ENCODE measurements around the gene SHISA9. TPM values are rescaled to one million over a fixed set of nuclear protein-coding genes. Genes with fewer than 3 reads are reported as not detected.

The SHISA9 gene
- polyA plus RNA-seq, 1 of the 3 experiments (the other 2 are of a cell fraction), result 0.02 TPM

DNA sequence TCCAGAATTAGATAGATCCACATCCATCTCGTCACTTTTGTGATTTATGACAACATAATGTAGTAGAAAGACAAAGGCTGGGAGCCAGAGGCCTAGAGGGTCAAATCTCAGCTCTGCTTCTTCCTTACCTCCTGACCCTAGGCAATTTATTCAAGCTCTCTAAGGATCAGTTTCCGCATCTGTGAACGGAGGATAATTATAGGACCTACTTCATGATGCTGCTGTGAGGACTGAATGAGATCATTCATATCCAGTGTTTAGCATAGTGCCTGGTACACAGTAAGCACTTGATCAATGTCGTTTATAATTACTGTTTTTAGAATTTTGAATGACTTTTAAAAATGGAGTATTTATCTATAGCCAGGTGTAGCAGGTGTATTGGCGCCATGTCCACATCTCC is 128.4 kb downstream of the SHISA9 start:
- Histone ChIP-seq H3F3A (replicated peaks; ENCODE audit: insufficient read depth) (no peaks in the 10 kb centered on the region), H4K20me1 (ENCODE audit: insufficient read depth) (no peaks in the 10 kb centered on the region), H3K79me2 (ENCODE audit: insufficient read depth) (no peaks in the 10 kb centered on the region), H3K4me1 (ENCODE audit: control insufficient read depth in 1 of 2, insufficient read depth in 2 of 2, low read depth in 1 of 2, low read length in 1 of 2) (no peaks in the 10 kb centered on the region), H3K27me3 (ENCODE audit: insufficient read depth) (no peaks in the 10 kb centered on the region), H3K36me3 (replicated peaks in 1 of 2; ENCODE audit: control insufficient read depth in 1 of 2, insufficient read depth in 2 of 2, low read length in 1 of 2) (no peaks in the 10 kb centered on the region), H3K9me3 (no peaks in the 10 kb centered on the region; the same call in 1 of the 2 replicates), H3K4me2 (no peak overlapping the region), H2AFZ (ENCODE audit: low read depth) (no peak overlapping the region), H3K27ac (ENCODE audit: low read depth in 2 of 2, low read length in 1 of 2) (no peak overlapping the region), H3K4me3 (ENCODE audit: low read depth in 2 of 2, low read length in 1 of 2) (no peak overlapping the region), H3K9me2 (no peaks in the 10 kb centered on the region), H3K9ac (no peak overlapping the region)
- WGBS (ENCODE audit: low lambda C conversion rate), result 28% methylated on average over 5 of the region's 5 CpGs
- TF ChIP-seq EP300 (IDR thresholded peaks at IDR 0.05; ENCODE audit: borderline replicate concordance in 1 of 2, low read depth in 1 of 2, low read length in 1 of 2) (no peak), NRF1 (IDR thresholded peaks at IDR 0.05; ENCODE audit: low read depth, low read length) (no peak), RAD21 (IDR thresholded peaks at IDR 0.05; ENCODE audit: low read length) (no peak), SIN3A (IDR thresholded peaks at IDR 0.05; ENCODE audit: borderline replicate concordance, low read depth, low read length) (no peak), GABPA (IDR thresholded peaks at IDR 0.05; ENCODE audit: low read depth) (no peak), MEF2A (IDR thresholded peaks at IDR 0.05; ENCODE audit: borderline replicate concordance, low read depth) (no peak), YY1 (IDR thresholded peaks at IDR 0.05; ENCODE audit: low read depth) (no peak), SMC3 (IDR thresholded peaks at IDR 0.05; ENCODE audit: low read depth, low read length) (no peak), TEAD4 (IDR thresholded peaks at IDR 0.05; ENCODE audit: borderline replicate concordance, insufficient read depth) (no peak), GATA2 (CRISPR knock-in tag; IDR thresholded peaks at IDR 0.05) (no peak)
- TF ChIP-seq, protein P1, sequence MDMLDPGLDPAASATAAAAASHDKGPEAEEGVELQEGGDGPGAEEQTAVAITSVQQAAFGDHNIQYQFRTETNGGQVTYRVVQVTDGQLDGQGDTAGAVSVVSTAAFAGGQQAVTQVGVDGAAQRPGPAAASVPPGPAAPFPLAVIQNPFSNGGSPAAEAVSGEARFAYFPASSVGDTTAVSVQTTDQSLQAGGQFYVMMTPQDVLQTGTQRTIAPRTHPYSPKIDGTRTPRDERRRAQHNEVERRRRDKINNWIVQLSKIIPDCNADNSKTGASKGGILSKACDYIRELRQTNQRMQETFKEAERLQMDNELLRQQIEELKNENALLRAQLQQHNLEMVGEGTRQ (IDR thresholded peaks at IDR 0.05; ENCODE audit: borderline replicate concordance, low read depth, low read length), result no peak
- TF ChIP-seq, protein P2, sequence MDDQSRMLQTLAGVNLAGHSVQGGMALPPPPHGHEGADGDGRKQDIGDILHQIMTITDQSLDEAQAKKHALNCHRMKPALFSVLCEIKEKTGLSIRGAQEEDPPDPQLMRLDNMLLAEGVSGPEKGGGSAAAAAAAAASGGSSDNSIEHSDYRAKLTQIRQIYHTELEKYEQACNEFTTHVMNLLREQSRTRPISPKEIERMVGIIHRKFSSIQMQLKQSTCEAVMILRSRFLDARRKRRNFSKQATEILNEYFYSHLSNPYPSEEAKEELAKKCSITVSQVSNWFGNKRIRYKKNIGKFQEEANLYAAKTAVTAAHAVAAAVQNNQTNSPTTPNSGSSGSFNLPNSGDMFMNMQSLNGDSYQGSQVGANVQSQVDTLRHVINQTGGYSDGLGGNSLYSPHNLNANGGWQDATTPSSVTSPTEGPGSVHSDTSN (IDR thresholded peaks at IDR 0.05), result no peak
- TF ChIP-seq, protein P3, sequence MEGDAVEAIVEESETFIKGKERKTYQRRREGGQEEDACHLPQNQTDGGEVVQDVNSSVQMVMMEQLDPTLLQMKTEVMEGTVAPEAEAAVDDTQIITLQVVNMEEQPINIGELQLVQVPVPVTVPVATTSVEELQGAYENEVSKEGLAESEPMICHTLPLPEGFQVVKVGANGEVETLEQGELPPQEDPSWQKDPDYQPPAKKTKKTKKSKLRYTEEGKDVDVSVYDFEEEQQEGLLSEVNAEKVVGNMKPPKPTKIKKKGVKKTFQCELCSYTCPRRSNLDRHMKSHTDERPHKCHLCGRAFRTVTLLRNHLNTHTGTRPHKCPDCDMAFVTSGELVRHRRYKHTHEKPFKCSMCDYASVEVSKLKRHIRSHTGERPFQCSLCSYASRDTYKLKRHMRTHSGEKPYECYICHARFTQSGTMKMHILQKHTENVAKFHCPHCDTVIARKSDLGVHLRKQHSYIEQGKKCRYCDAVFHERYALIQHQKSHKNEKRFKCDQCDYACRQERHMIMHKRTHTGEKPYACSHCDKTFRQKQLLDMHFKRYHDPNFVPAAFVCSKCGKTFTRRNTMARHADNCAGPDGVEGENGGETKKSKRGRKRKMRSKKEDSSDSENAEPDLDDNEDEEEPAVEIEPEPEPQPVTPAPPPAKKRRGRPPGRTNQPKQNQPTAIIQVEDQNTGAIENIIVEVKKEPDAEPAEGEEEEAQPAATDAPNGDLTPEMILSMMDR (IDR thresholded peaks at IDR 0.05), result no peak
- ChIA-PET CTCF (no interaction called here), POLR2A (no interaction called here)
- DNase-seq, result no peak

DNA sequence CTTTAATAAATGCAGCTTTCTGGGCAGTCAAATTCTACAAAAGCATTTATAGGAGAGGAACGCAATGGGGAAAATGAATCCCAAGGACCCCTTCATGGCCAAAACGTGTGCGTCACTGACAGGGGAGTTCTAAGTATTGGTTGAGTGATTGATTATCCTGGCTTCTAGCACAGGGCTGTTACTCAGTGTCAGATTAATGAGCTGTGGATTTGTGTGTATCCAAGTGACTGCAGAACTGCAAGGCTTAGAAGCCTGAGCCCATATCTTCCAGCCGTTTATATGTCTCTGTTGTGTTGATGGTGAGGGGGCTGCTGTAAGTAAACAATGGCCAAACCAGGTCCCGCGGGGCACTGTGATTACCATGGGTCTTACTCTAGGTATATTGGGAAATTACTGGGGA is 129.4 kb downstream of the SHISA9 start:
- H3F3A ChIP-seq (replicated peaks; ENCODE audit: insufficient read depth), result no peaks in the 10 kb centered on the region
- DNase-seq, result no peak
- H3K36me3 ChIP-seq (replicated peaks in 1 of 2; ENCODE audit: control insufficient read depth in 1 of 2, insufficient read depth in 2 of 2, low read length in 1 of 2), result no peaks in the 10 kb centered on the region
- 49% methylated on average over 6 of the region's 6 CpGs for WGBS (ENCODE audit: low lambda C conversion rate)
- no peaks in the 10 kb centered on the region for H3K27me3 ChIP-seq (ENCODE audit: insufficient read depth)
- H3K4me1 ChIP-seq (ENCODE audit: control insufficient read depth in 1 of 2, insufficient read depth in 2 of 2, low read depth in 1 of 2, low read length in 1 of 2), result no peaks in the 10 kb centered on the region
- H3K4me2 ChIP-seq, result no peak overlapping the region
- no peaks in the 10 kb centered on the region for H3K79me2 ChIP-seq (ENCODE audit: insufficient read depth)
- no peaks in the 10 kb centered on the region for H3K9me2 ChIP-seq
- no peaks in the 10 kb centered on the region; the same call in 1 of the 2 replicates for H3K9me3 ChIP-seq
- no peak overlapping the region for H3K4me3 ChIP-seq (ENCODE audit: low read depth in 2 of 2, low read length in 1 of 2)
- ChIA-PET CTCF (no interaction called here), POLR2A (no interaction called here)
- no peak overlapping the region for H2AFZ ChIP-seq (ENCODE audit: low read depth)
- no peak overlapping the region for H3K27ac ChIP-seq (ENCODE audit: low read depth in 2 of 2, low read length in 1 of 2)
- no peak overlapping the region for H3K9ac ChIP-seq
- no peaks in the 10 kb centered on the region for H4K20me1 ChIP-seq (ENCODE audit: insufficient read depth)
- TF ChIP-seq, protein P3 (IDR thresholded peaks at IDR 0.05), result no peak
- TF ChIP-seq, protein P4, sequence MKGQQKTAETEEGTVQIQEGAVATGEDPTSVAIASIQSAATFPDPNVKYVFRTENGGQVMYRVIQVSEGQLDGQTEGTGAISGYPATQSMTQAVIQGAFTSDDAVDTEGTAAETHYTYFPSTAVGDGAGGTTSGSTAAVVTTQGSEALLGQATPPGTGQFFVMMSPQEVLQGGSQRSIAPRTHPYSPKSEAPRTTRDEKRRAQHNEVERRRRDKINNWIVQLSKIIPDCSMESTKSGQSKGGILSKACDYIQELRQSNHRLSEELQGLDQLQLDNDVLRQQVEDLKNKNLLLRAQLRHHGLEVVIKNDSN (IDR thresholded peaks at IDR 0.05; ENCODE audit: borderline replicate concordance, low read depth), result no peak
- TF ChIP-seq, protein P5, sequence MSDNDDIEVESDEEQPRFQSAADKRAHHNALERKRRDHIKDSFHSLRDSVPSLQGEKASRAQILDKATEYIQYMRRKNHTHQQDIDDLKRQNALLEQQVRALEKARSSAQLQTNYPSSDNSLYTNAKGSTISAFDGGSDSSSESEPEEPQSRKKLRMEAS (IDR thresholded peaks at IDR 0.05; ENCODE audit: low read depth), result no peak
- TF ChIP-seq, protein P1 (IDR thresholded peaks at IDR 0.05; ENCODE audit: borderline replicate concordance, low read depth, low read length), result no peak
- TF ChIP-seq, protein P6, sequence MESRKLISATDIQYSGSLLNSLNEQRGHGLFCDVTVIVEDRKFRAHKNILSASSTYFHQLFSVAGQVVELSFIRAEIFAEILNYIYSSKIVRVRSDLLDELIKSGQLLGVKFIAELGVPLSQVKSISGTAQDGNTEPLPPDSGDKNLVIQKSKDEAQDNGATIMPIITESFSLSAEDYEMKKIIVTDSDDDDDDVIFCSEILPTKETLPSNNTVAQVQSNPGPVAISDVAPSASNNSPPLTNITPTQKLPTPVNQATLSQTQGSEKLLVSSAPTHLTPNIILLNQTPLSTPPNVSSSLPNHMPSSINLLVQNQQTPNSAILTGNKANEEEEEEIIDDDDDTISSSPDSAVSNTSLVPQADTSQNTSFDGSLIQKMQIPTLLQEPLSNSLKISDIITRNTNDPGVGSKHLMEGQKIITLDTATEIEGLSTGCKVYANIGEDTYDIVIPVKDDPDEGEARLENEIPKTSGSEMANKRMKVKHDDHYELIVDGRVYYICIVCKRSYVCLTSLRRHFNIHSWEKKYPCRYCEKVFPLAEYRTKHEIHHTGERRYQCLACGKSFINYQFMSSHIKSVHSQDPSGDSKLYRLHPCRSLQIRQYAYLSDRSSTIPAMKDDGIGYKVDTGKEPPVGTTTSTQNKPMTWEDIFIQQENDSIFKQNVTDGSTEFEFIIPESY (IDR thresholded peaks at IDR 0.05; ENCODE audit: borderline replicate concordance, low read depth), result no peak
- TF ChIP-seq SIN3A (IDR thresholded peaks at IDR 0.05; ENCODE audit: borderline replicate concordance, low read depth, low read length) (no peak), MXI1 (IDR thresholded peaks at IDR 0.05; ENCODE audit: low read depth, low read length) (no peak)

Data from SK-N-SH (cell line).